NK-92 (cell line): ENCODE results near the gene CD7.
"Not testable (repeated sequence)": the region's sequence is repeated elsewhere in the genome, so short reads cannot be mapped to it uniquely, and the experiment has no call there.

ENCODE experiments used
- DNase-seq: peaks from one replicate; lab custom pipeline; 2025; ENCODE audit not compliant: unreplicated experiment; lab: John Stamatoyannopoulos, UW

CD7 gene

DNA sequence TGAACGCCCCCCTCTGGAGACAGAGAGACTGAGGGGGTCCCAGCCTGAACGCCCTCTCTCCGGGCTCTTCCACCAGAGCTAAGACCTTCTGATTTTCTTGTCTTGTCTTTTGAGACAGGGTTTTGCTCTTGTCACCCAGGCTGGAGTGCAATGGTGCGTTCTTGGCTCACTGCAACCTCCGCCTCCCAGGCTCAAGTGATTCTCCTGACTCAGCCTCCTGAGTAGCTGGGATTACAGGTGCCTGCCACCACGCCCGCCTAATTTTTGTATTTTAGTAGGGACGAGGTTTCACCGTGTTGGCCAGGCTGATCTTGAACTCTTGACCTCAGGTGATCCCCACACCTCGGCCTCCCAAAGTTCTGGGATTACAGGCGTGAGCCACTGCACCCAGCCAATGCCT, 30.6 kb upstream of the CD7 start:
- not testable (repeated sequence) for DNase-seq

DNA sequence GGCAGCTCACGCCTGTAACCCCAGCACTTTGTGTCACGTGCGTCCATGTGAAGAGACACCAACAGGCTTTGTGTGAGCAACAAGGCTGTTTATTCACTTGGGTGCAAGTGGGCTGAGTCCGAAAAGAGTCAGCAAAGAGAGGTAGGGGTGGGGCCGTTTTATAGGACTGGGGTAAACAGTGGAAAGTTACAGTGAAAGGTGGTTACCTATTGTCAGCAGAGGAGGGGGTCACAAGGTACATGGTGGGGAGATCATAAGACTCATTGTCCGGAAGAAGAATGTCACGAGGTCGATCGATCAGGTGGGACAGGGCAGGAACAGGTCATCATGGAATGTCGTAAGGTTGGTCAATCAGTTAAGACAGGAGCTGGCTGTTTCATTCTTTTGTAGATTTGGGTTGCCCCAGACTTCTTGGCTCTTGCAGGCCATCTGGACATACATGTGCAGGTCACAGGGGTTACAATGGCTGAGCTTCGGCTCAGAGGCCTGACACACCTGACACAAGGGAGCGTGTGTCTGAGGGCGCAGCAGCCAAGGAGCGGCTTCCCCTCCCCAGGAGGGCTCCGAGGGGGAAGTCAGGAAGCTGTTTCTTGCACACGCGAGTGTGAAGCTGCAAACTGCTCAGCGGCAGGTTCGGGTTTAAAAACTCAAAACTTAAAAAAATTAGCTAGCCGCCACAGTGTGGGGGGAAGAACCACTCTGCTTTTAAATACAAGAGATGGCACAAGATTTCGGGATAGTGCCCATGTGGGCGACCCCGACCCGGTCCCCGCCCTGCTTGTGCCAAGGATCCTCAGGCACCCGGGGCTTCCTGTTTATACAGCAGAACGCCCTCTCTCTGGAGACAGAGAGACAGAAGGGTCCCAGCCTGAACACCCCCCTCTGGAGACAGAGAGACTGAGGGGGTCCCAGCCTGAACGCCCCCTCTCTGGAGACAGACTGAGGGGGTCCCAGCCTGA, 29.2 kb upstream of the CD7 start:
- DNase-seq, result no peak

DNA sequence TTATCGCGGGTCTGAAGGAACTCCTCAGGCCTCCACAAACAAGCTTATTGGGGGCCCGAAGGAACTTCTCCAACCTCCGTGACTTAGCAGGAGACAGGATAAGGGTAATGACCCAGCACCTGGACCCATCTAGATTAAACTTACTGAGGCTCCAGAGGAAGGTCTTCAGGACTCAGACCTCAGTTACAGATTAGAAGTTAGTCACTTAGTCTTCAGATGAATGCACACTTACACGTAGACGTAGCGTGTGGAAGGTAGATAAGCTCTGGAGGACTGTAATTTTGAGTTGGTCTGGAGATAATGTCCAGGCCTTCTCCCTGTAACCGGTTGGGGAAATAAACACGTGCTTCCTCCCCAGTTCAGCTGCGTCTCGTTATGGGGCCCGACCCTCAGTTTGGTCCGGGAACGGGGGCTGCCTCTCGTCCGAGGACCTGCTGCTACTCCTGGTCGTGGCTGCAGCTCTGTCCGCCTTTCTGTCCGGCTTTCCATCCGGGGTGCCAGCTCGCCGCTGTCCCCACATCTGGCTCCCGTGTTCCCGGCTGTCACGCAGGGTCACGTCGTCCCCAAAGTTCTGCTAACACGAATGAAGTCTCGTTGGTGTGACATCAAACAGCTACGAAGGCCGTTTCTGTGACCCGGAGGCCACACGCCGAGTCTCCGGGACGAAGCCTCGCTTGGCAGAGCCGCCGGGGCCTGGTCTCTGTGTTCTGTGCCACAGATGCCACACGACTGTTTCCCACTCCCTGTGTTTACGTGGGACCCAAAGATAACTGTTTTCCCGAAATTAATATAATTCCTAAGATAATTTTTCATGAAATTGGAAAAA, 28.0 kb upstream of the CD7 start:
- DNase-seq, result no peak

DNA sequence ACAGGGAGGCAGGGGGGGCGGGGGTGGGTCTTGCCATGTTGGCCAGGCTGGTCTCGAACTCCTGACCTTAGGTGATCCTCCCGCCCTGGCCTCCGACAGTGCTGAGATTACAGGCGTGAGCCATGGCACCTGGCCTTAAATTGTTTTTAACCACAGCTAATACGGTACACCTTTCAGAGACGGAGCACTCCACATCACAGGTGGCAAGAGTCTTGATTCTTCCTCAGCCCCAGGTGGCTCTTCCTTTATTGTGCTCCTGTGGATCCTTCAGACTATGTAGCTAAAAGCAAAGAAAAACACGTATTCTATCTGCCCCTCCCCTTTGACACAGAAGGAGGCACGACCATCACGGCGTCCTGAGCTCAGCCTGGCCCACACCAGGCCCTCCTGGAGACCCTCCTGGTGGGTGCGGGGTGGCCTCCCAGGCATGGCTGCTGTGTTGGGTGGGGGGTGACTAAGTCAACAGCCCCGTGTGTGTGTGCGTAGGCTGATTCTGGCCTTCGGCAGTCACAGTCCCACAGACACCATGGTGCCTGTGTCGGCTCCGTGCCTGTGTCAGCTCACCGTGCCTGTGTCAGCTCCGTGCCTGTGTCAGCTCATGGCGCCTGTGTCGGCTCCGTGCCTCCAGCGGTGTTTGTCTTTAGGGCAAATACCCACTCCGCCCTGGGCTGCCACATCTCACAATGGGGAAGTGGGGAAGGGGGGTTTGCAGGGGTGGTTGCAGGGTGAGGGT, 26.9 kb upstream of the CD7 start:
- DNase-seq, result no peak

DNA sequence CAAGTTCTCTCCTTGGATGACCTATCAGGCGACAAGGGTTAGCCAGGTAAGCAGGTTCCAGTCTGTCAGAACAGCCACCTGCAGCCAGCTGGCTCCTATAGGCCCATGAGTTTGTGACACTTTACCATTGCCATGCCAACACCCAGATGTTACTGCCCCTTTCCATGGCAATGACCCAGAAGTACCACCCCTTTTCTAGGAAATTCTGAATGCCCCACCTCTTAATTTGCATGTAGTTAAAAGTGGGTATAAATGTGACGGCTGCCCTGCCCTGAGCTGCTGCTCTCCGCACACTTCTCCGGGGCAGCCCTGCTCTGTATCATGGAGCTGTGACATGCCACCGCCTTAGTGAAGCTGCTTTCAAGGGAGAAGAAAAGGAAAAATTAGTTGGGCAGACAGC, 26.2 kb upstream of the CD7 start:
- DNase-seq, result no peak

DNA sequence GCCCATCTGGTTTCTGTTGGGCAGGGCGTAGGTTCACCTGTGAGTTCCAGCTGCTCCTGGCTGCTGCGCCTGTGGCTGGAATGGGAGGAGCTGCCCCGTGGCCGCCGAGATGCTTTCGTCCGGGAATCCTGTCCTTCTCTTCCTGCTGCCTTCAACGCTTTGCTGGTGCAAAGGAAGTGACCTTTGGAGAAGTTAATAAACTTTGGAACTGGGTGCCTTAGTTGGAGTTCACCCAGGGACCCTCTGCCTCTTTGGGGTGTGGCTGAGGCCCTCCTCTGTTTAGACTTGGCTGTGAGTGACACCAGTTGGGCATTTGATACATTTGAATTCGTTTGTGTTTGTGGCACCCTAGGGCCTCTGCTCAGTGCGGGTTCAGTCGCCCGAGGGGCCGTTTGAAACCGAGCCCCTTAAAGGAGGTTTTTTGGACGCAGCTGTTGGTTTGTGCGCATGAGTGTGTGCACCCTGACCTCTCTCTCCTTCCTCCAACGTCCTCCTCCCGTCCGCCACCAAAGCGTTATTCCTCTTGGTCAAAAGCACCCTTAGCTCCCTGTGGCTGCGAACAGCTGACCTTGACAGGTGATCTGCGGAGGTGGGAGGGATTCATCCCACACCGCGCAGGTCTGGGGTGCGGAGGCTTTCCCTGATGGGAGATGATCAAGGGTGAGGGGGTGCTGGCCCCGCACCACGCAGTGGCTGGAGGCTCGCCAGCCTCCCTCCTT, 25.1 kb upstream of the CD7 start:
- no peak for DNase-seq

DNA sequence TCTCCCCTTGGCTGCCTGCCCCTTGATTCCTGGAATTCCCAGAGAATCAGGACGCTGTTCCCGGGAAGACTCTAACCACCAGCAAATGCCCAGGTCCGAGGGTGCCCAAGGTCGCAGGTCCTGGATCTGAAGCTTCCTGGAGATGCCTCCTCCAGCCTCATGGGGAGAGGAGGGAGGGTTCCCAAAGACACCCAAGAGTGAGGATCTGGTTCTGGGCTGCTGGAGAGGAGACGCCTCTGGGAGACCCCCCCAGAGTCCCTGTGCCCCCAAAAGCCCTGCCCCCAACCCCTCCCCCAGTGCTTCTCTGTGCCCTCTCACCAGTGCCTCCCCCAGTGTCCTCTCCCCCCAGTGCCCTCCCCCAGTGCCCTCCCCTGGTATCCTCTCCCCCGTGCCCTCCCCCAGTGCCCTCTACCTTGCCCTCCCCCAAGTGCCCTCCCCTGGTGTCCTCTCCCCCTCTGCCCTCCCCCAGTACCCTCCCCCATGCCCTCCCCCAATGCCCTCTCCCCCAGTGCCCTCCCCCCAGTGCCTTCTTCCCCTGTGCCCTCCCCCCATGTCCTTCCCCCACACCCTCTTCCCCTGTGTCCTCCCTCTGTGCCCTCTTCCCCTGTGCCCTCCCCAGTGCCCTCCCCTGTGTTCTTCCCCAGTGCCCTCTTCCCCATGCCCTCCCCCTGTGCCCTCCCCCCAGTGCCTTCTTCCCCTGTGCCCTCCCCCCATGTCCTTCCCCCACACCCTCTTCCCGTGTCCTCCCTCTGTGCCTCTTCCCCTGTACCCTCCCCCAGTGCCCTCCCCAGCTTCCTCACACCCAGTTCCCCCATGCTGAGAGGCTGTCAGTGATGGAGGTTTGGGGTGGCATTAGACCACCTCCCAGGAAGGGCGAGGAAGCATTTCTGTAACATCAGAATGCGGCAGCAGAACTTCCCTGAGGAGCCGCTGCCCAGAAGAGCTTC, 22.5 kb upstream of the CD7 start:
- DNase-seq, result no peak

DNA sequence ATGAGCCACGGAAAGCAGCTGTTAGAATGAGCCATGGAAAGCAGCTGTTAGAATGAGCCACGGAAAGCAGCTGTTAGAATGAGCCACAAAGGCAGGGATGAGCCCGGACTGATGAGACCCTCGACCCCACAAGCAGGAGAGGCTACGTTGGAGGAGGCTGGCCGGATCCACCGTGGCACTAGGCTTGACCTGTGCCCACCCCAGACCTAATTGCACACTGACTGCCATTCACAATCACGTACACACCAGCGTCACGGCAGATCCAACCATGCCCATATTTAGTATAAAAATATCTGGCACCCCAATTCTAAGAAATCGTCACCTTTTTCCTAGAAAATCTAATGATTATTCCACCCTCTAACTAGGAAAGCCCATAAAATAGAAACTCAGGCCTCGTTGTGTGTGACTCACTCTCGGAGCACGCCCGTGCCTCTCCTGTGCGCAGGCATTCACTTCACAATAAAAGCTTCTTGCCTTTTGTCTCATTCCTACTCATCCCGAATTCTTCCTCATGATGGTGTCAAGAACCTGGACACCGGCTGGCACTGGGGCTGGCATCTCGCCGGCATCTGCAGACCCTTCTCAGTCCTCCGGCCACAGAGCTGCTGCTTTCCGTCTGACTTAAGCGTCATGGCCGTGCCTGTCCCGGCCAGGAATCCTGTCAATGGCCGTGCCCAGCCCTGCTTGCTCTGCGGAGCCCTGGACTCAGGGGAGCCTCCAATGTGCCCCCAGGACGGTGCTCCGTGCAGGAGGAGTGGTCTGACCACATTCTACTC, 21.6 kb upstream of the CD7 start:
- DNase-seq, result no peak

DNA sequence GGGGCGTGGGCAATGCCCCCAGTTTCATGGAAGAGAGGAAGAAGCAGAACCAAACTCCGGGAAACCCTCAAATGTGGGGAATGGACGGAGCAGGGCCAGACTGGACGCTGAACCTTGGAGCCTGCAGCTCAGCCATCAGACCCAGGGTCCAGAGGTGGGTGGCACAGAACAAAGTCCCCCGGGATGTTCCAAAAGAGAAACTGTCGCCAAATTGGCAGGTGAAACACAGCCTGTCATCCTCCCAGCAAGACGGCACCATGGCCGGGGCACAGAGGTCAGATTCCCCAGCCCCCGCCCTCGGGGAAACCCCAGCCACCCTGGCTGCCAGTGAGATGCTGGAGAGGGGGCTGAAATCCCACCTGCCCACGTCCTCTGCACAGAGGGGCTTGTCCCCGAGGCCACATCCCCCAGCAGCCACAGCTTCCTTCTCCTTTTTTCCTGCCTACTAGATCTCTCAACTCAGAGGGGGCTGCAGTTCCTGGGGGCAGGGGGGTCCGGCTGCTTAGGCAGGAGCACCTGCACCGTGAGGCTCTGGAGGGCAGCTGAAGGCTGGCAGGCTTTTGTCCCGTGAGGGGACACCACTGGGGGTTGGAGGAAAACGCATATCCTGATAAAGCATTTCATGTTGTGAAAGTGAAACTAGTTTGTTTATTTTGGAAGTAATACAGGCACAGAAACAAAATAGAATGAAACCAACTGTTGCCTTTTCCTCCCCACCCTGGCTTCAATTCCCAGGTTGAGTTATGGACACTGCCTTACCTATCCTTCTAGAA, 17.4 kb upstream of the CD7 start:
- no peak for DNase-seq

DNA sequence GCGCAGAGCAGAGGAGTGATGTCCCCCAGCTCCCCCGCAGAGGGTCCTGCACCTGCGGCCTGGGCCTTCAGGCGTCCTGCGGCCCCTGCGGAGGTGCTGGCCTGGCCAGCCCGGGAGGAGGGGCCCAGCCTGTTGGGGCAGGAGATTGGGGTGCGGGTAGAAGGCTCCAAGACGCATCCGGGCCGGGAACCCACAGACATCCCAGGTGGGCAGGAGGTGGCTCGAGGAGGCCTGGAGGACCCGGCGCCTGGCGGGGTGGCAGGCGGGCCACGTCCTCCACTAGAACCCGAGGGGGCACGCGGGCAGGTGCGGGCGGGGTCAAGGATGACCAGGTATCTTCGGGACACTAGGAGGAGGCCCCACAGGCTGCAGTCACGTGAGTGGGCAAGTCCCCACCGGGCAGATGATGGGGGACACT, 16.8 kb upstream of the CD7 start:
- no peak for DNase-seq

DNA sequence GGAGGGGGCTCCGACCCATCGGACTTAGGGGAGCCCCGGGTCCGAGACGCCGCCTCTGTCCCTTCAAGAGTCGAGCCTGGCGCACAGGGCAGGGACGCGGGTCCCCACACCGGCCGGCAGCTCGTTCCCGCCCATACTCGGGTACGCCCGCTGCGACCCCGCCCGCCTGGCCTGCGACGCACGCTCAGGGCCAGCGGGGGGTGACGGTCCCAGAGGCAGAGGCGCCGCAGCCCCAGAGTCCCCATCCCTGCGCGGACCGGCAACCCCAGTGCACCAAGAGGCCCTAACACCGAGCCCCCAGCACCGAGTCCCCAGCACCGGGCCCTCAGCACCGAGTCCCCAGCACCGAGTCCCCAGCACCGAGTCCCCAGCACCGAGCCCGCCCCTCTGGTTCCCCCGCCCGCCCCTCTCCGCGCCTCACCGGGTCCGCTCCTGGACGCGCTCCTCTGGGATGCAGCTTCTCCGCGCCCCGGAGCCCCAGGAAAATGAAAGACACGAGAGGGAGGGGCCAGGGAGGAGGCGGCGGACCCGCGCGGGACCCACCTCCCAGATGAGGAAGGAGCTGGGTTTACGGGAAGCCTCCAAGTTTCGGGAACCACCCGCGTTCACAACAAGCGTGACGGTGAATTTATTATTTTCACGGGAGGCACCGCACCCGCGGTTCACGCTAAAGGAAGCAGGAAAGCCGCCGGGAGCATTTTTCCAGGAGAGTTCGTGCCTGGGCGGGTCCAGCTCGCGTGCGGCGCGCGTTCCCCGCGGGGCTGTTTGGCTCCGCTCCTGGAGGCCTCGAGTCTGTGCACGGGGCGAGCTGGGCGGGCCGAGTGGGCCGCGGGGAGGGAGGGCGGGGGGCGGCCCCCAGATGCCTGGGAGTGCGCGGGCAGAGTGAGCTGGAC, 16.1 kb upstream of the CD7 start, which contains the start of gene SECTM1:
Gene SECTM1 (minus strand): TSS at position 488 of the 893 bp plus-strand sequence. CDS start 6,526 bp downstream, outside the sequence.
- DNase-seq, result no peak

DNA sequence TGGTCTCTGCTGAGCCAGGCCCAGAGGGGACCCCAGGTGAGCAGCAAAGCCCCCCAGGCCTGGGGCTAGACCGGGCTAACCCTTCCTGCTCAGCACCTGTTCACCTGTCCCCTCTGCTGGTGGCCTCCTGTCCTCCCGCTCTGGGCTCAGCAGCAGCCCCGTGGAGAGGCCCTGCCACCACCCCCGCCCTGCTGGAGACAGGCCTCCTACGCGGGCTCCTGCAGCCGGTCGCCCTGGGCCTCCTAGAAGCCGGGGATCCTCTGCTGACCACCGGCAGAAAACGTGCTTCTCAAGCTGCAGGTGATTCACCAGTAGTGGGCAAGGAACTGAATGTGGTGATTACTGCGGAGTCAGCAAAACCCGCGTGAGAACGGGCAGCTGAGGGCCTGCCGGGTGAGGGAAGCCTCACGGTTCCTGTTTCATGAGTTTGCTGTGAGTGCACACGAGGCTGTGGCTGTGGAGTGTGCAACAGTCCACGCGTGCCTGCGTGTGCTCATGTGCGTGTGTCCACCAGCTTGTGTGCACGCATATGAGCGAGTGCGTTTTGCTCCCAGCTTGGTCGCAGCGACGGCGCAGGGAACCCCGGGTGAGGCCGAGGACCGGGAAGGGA, 15.4 kb upstream of the CD7 start:
- no peak for DNase-seq

DNA sequence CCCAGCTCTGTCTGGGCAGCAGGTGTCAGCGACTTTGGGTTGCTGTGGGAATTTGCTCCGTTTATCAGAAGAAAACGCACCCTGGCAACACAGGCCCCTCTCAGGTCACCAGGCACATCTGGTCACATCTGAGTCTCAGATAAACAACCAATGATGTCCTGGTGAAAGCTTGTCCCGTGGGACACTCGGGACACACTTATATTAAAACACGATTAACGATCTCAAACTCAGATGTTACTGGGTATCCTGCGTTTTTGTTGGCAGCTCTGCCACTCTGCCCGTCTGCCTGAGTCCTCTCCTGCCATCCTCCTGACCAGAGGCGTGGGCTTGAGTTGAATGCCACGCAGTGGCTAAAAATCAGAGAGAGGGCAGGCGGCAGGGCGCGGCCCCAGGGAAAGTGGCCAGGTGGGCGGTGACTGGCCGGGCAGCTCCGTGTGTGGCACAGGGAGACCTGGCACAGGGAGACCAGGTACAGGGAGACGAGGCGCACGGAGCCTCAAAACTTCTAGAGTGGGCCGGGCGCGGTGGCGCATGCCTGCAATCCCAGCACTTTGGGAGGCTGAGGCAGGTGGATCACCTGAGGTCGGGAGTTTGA, 14.0 kb upstream of the CD7 start:
- no peak for DNase-seq

DNA sequence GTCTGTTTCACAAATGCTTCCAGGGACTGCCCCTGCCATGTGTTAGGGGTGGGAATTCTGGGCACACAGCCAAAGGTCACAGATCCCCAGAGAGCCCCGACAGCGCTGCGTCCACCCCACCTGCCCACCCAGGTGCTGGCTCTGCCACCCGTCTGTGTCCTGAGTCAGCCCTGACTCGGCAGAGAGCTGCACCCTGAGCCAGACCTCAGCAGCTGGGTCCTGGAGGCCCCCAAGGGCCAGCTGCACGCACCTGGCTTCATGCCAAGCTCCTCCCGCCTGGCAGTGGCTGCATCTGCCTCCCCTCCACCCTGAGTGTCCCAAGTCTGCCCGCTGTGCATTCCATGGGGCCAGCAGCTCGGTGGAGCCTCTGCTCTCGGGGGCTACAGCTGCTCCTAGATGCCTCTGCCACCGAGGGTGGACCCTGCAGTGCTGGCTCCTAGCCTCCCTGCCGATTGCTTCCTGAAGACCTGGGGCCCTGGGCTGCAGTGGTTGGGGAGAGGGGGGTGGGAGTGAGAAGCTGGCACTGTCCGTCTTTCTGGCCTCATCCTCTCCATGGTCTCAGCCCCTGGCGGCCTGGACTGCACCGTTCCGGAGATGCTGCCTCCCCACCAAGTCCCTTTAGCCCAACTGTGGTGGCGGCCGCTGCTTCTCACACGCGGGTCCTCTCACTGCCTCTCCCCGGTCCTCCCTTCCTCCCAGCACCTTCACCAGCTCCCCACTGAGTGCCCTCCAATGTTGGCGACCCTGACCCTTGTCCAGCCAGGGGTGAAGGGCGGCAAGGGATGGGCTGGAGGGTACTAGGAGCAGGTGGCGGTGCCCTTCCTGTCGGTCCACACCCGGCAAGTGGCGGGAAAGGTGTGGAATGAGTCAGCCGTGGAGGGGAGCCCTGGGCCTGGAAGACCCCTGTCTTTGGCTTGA, 13.2 kb upstream of the CD7 start:
- no peak for DNase-seq

DNA sequence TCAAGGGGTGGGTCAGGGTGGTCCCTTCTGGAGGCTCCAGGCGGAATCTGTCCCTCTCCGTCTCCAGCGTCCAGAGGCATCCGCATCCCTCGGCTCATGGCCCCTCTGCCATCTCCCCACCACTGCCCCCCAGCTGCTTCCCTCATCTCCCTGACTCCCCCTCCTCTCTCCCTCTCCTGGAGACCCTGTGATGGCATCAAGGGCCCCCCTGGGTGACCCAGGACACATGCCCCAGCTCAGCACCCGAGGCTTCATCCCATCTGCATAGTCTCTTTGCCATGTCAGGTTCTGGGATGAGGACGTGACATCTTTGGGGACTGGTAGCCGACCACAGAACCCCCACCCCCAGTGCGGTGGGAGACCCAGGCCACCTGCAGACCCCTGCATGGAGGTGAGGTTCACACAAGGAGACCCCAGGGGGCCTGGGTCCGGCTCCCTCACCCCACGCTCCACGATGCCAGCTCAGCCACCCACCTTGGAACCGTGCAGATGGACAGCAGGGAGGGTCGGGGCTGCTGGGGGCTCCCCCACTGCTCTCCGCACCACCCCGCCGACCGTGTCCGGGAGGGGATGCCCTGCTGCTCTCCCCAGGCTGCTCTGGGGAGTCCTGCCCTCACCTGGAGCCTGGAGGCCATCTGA, 12.4 kb upstream of the CD7 start:
- DNase-seq, result no peak
